ENCODE results near the gene SELENBP1.
A peak's percentile ranks its signal among the peaks of the same experiment; 100 is the strongest.
"Not testable (repeated sequence)": the region's sequence is repeated elsewhere in the genome, so short reads cannot be mapped to it uniquely, and the experiment has no call there.

SELENBP1 gene

GRCh38 chr1:151364996-151365395 is 7.5 kb downstream of the SELENBP1 start:
- DNase-seq (ENCODE audit: low spot score in 2 of 2): no peak
- Mint-ChIP-seq H3K4me1 (no peaks in the 10 kb centered on the region), H3K27ac (no peak overlapping the region), H3K4me3 (no peak overlapping the region), H3K36me3 (no peaks in the 10 kb centered on the region), H3K9me3 (peaks cover 4% of the 10 kb centered on the region)
- ATAC-seq: no peak

- H3K4me3 Mint-ChIP-seq: no peak overlapping the region
- peak overlapping the region; percentile 30 for H3K27ac Mint-ChIP-seq
- DNase-seq (ENCODE audit: low spot score in 2 of 2) (no peak), ATAC-seq (no peak)
- H3K36me3 Mint-ChIP-seq: no peaks in the 10 kb centered on the region
- peaks cover 4% of the 10 kb centered on the region for H3K9me3 Mint-ChIP-seq
- H3K4me1 Mint-ChIP-seq: no peaks in the 10 kb centered on the region
These were observed 10.0 kb downstream of the SELENBP1 start for GRCh38 chr1:151362308-151363155.

GRCh38 chr1:151361883-151362282 is 10.6 kb downstream of the SELENBP1 start:
- Mint-ChIP-seq H3K36me3 (no peaks in the 10 kb centered on the region), H3K4me3 (no peak overlapping the region), H3K4me1 (no peaks in the 10 kb centered on the region), H3K9me3 (peaks cover 4% of the 10 kb centered on the region), H3K27ac (peak overlapping the region; percentile 30)
- DNase-seq (ENCODE audit: low spot score in 2 of 2): no peak
- no peak for ATAC-seq

GRCh38 chr1:151356696-151357095 is 15.8 kb downstream of the SELENBP1 start:
- DNase-seq (ENCODE audit: low spot score in 2 of 2): no peak
- no peak overlapping the region for H3K4me3 Mint-ChIP-seq
- H3K9me3 Mint-ChIP-seq: peaks cover under 1% of the 10 kb centered on the region
- ATAC-seq: no peak
- no peaks in the 10 kb centered on the region for H3K36me3 Mint-ChIP-seq
- H3K27ac Mint-ChIP-seq: no peak overlapping the region
- H3K4me1 Mint-ChIP-seq: no peaks in the 10 kb centered on the region

DNA sequence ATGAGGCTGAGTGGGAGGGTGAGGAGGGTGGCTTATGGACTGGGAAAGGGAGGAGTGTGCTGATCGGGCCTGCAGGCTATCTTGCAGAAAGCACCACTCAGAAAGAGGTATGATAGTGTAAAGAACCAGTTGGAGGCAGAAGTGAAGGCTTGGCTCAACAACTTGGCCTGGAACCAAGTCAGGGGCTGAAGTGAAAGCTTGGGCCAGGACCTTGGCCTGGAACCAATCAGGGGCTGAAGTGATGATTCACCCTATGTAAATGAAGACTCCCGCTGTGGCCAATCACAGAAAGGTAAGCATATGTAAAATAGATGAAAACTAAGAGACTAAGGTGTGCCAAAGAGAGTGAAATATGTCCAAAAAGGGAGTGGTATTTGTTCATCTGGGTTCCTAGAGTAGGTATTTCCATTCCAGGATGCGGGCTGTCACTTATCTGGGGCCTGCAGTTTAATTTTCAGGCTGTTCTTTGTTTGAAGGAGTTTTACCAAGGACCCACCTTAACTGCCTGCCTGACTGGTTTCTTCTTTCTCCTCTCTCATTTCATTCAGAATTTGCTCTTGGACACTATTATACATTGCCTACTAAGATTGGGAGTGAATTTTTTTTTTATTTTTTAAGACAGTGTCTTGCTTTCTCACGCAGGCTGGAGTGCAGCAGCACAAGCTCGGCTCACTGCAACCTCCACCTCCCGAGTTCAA is 20.3 kb downstream of the SELENBP1 start:
- H3K27ac Mint-ChIP-seq: no peak overlapping the region
- DNase-seq (ENCODE audit: low spot score in 2 of 2): no peak
- ATAC-seq: no peak
- peaks cover 3% of the 10 kb centered on the region for H3K36me3 Mint-ChIP-seq
- no peaks in the 10 kb centered on the region for H3K9me3 Mint-ChIP-seq
- peaks cover 12% of the 10 kb centered on the region for H3K4me1 Mint-ChIP-seq
- H3K4me3 Mint-ChIP-seq: no peak overlapping the region

GRCh38 chr1:151350323-151350722 is 22.2 kb downstream of the SELENBP1 start:
- H3K27ac Mint-ChIP-seq; H3K9me3 Mint-ChIP-seq; ATAC-seq; DNase-seq (ENCODE audit: low spot score in 2 of 2); H3K4me3 Mint-ChIP-seq: not testable (repeated sequence)
- Mint-ChIP-seq H3K36me3 (peaks cover 22% of the 10 kb centered on the region), H3K4me1 (peaks cover 29% of the 10 kb centered on the region)

DNA sequence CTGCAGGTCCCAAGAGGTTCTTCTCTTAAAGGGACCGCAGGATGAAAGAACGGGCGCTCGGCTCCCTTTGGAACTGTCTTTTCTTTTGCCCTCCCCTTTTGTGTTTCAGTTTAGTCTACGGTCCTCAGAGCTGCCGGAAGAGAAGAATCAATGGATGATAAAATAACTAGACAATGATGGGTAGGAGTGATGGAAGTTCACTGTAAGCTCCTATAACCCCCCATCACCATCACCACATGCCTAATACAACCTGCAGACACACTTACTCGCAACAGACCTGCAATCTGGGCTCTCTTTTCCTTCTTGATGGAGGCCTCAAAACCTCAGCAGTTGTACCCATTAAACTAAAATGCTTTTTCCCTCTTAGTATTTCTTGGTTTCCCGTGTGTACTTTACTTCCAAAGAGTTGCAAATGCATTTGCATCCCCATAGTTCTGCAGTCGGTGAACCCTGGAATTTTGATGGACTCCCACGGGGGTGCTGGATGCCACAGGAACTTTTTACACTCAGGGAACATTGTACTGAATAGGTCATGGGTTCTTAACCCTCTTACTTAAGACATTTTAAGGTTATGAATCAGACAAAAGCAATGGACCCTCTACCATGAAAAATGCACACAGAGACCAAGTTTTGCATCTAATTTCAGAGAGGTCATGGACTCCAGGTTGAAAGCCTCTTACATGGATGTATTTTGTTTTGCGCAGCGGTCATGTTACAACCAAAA is 24.8 kb downstream of the SELENBP1 start:
- peaks cover 48% of the 10 kb centered on the region for H3K36me3 Mint-ChIP-seq
- ATAC-seq (peak; percentile 17), DNase-seq (ENCODE audit: low spot score in 2 of 2) (no peak)
- H3K27ac Mint-ChIP-seq: peak overlapping the region; percentile 100
- H3K4me3 Mint-ChIP-seq: peak overlapping the region; percentile 97
- H3K4me1 Mint-ChIP-seq: peaks cover 43% of the 10 kb centered on the region
- H3K9me3 Mint-ChIP-seq: no peaks in the 10 kb centered on the region

GRCh38 chr1:151346769-151347522 is 25.6 kb downstream of the SELENBP1 start, which contains the start of gene RFX5:
Gene RFX5 (minus strand): TSS chr1:151347252. CDS start chr1:151346320, 932 bp downstream.
- DNase-seq (ENCODE audit: low spot score in 2 of 2) (peak; percentile 82 to 96), ATAC-seq (peak; percentile 98)
- H3K27ac Mint-ChIP-seq: peak within 1 kb of the TSS; percentile 100
- H3K4me1 Mint-ChIP-seq: peaks cover 50% of the 10 kb centered on the region
- peaks cover 51% of the 10 kb centered on the region for H3K36me3 Mint-ChIP-seq
- no peaks in the 10 kb centered on the region for H3K9me3 Mint-ChIP-seq
- H3K4me3 Mint-ChIP-seq: peak within 1 kb of the TSS; percentile 97

- Mint-ChIP-seq H3K9me3 (no peaks in the 10 kb centered on the region), H3K4me1 (peaks cover 50% of the 10 kb centered on the region)
These were observed 26.3 kb downstream of the SELENBP1 start for GRCh38 chr1:151346082-151346768.

DNA sequence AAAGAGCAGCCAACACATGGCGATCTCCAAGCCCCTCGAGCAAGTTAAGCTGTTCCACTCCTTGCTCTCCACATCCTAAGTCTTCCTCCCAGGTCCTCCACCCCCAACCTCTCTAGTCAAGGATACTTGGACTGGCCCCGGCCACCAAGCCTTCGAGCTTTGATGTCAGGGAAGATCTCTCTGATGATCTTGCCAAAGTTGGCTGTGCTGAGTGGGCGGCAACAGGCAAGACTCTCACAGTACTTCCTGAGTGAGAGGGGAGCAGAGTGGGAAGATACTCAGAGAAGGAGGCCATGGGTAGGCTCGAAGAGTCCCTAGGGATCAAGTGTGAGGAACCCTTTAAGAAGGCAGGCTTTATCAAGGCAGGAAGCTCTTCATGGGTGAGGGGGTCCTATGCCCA is 28.2 kb downstream of the SELENBP1 start:
- ATAC-seq (no peak), DNase-seq (ENCODE audit: low spot score in 2 of 2) (no peak)
- Mint-ChIP-seq H3K4me3 (no peak overlapping the region), H3K36me3 (peaks cover 57% of the 10 kb centered on the region), H3K4me1 (peaks cover 56% of the 10 kb centered on the region), H3K27ac (peak overlapping the region; percentile 100), H3K9me3 (no peaks in the 10 kb centered on the region)

More at GRCh38 chr1:151346082-151346768, 26.3 kb downstream of the SELENBP1 start:
- DNase-seq (ENCODE audit: low spot score in 2 of 2) (no peak), ATAC-seq (no peak)
- H3K4me3 Mint-ChIP-seq: peak overlapping the region; percentile 97
- H3K36me3 Mint-ChIP-seq: peaks cover 51% of the 10 kb centered on the region
- peak overlapping the region; percentile 100 for H3K27ac Mint-ChIP-seq

DNA sequence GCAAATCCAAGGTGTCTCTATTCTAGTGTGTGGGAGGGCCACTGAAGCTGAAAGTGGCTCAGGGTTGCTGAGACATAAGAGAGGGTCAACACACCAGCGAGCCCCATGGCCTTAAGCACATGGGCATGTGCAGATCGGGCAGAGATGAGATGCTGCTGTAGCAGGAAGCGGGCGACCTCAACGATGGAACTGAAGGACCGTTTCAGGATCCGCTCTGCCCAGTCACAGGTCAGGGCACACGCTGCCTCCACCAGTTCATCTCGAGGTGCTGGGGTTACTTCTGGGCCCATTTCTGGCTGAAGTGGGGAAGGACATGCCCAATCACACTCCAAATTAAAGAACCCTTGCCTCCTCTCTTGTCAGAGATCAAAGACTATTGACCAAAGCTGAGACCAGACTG is 28.9 kb downstream of the SELENBP1 start:
- Mint-ChIP-seq H3K36me3 (peaks cover 57% of the 10 kb centered on the region), H3K4me3 (no peak overlapping the region), H3K9me3 (no peaks in the 10 kb centered on the region), H3K4me1 (peaks cover 56% of the 10 kb centered on the region), H3K27ac (peak overlapping the region; percentile 100)
- ATAC-seq: no peak
- DNase-seq (ENCODE audit: low spot score in 2 of 2): no peak

- H3K4me3 Mint-ChIP-seq: no peak overlapping the region
- H3K9me3 Mint-ChIP-seq: no peaks in the 10 kb centered on the region
- H3K4me1 Mint-ChIP-seq: peaks cover 48% of the 10 kb centered on the region
- peaks cover 57% of the 10 kb centered on the region for H3K36me3 Mint-ChIP-seq
- DNase-seq (ENCODE audit: low spot score in 2 of 2) (no peak), ATAC-seq (no peak)
- peak overlapping the region; percentile 100 for H3K27ac Mint-ChIP-seq
These were observed 29.9 kb downstream of the SELENBP1 start for GRCh38 chr1:151342569-151342968.

GRCh38 chr1:151342021-151342420 is 30.5 kb downstream of the SELENBP1 start:
- peaks cover 43% of the 10 kb centered on the region for H3K4me1 Mint-ChIP-seq
- H3K36me3 Mint-ChIP-seq: peaks cover 52% of the 10 kb centered on the region
- H3K27ac Mint-ChIP-seq: peak overlapping the region; percentile 100

More at GRCh38 chr1:151342021-151342420, 30.5 kb downstream of the SELENBP1 start:
- DNase-seq (ENCODE audit: low spot score in 2 of 2): no peak
- Mint-ChIP-seq H3K9me3 (no peaks in the 10 kb centered on the region), H3K4me3 (no peak overlapping the region)
- ATAC-seq: no peak

Data from stimulated activated effector memory CD8-positive, alpha-beta T cell treated with anti-CD3 and anti-CD28 coated beads, Interleukin-12 subunit alpha, Interleukin-12 subunit beta, amount 100 ng/mL, for 72 hours (primary cell).